HUES6 (cell line): Measurements from ENCODE around the gene SMARCA2.

Source experiments
- H3K27ac ChIP-seq: 2 replicates; pipeline ENCODE4 v1.7.0; 2013; ENCODE audit warnings: low read depth, mild to moderate bottlenecking, low read length, inconsistent platforms
- H3K27me3 ChIP-seq: 2 replicates; pipeline ENCODE4 v1.6.1; 2013; ENCODE audit warnings: low read length; ENCODE audit not compliant: control insufficient read depth, insufficient read depth
- H3K36me3 ChIP-seq: 2 replicates; pipeline ENCODE4 v1.6.1; 2013; ENCODE audit warnings: low read length; ENCODE audit not compliant: control insufficient read depth, insufficient read depth
- H3K4me1 ChIP-seq: 2 replicates; pipeline ENCODE4 v1.6.1; 2013; ENCODE audit warnings: low read length; ENCODE audit not compliant: control insufficient read depth, insufficient read depth
- H3K4me3 ChIP-seq: 2 replicates; pipeline ENCODE4 v1.5.1; 2013; ENCODE audit warnings: low read depth, low read length
- H3K9ac ChIP-seq: one replicate; pipeline ENCODE4 v1.6.1; 2013; ENCODE audit warnings: mild to moderate bottlenecking, low read length
- H3K9me3 ChIP-seq: 2 replicates; pipeline ENCODE4 v1.6.1; 2013; ENCODE audit warnings: low read depth, low read length; ENCODE audit not compliant: control insufficient read depth, insufficient read depth

Gene SMARCA2

GRCh38 chr9:2177121-2177520, 162.0 kb downstream of the SMARCA2 start:
- Histone ChIP-seq H3K27me3 (no peaks in the 10 kb centered on the region), H3K4me1 (peaks cover 30% of the 10 kb centered on the region), H3K27ac (no peak overlapping the region), H3K9me3 (no peaks in the 10 kb centered on the region), H3K36me3 (no peaks in the 10 kb centered on the region), H3K4me3 (no peak overlapping the region), H3K9ac (no peak overlapping the region)

- Histone ChIP-seq H3K36me3 (no peaks in the 10 kb centered on the region), H3K9ac (no peak overlapping the region), H3K9me3 (no peaks in the 10 kb centered on the region), H3K27me3 (no peaks in the 10 kb centered on the region), H3K27ac (no peak overlapping the region), H3K4me1 (peaks cover 31% of the 10 kb centered on the region), H3K4me3 (no peak overlapping the region)
Measured at GRCh38 chr9:2178034-2178734, 163.0 kb downstream of the SMARCA2 start.

GRCh38 chr9:2179567-2179966, 164.4 kb downstream of the SMARCA2 start:
- Histone ChIP-seq H3K4me3 (no peak overlapping the region), H3K27me3 (no peaks in the 10 kb centered on the region), H3K27ac (no peak overlapping the region), H3K36me3 (no peaks in the 10 kb centered on the region), H3K9ac (no peak overlapping the region), H3K4me1 (peaks cover 31% of the 10 kb centered on the region), H3K9me3 (no peaks in the 10 kb centered on the region)

GRCh38 chr9:2180154-2180553, 165.0 kb downstream of the SMARCA2 start:
- H3K36me3 ChIP-seq, result no peaks in the 10 kb centered on the region
- 0 out of 2 replicates have a peak overlapping the region, but pooled peaks have one; percentile 7 for H3K27ac ChIP-seq
- H3K4me1 ChIP-seq, result peaks cover 31% of the 10 kb centered on the region
- no peak overlapping the region for H3K4me3 ChIP-seq
- no peaks in the 10 kb centered on the region for H3K9me3 ChIP-seq
- H3K9ac ChIP-seq, result no peak overlapping the region
- H3K27me3 ChIP-seq, result no peaks in the 10 kb centered on the region

- Histone ChIP-seq H3K27ac (0 out of 2 replicates have a peak overlapping the region, but pooled peaks have one; percentile 7), H3K4me3 (no peak overlapping the region)
Measured at GRCh38 chr9:2180704-2181103, 165.6 kb downstream of the SMARCA2 start.

GRCh38 chr9:2181792-2182191, 166.6 kb downstream of the SMARCA2 start:
- Histone ChIP-seq H3K36me3 (no peaks in the 10 kb centered on the region), H3K4me3 (0 out of 2 replicates have a peak overlapping the region, but pooled peaks have one; percentile 28), H3K4me1 (peaks cover 31% of the 10 kb centered on the region), H3K27me3 (no peaks in the 10 kb centered on the region), H3K9me3 (no peaks in the 10 kb centered on the region), H3K9ac (no peak overlapping the region), H3K27ac (no peak overlapping the region)

More at GRCh38 chr9:2180704-2181103, 165.6 kb downstream of the SMARCA2 start:
- no peak overlapping the region for H3K9ac ChIP-seq
- H3K4me1 ChIP-seq, result peaks cover 31% of the 10 kb centered on the region
- no peaks in the 10 kb centered on the region for H3K9me3 ChIP-seq
- H3K36me3 ChIP-seq, result no peaks in the 10 kb centered on the region
- no peaks in the 10 kb centered on the region for H3K27me3 ChIP-seq

- Histone ChIP-seq H3K4me1 (no peaks in the 10 kb centered on the region), H3K4me3 (no peak overlapping the region), H3K27ac (no peak overlapping the region), H3K36me3 (0 out of 2 replicates have a peak, but pooled peaks cover 8% of the 10 kb centered on the region), H3K9ac (no peak overlapping the region), H3K27me3 (no peaks in the 10 kb centered on the region), H3K9me3 (0 out of 2 replicates have a peak, but pooled peaks cover 4% of the 10 kb centered on the region)
Measured at GRCh38 chr9:2190939-2191608, 175.9 kb downstream of the SMARCA2 start.

- H3K27ac ChIP-seq, result no peak overlapping the region
Measured at GRCh38 chr9:2191609-2191972, 176.4 kb downstream of the SMARCA2 start.

GRCh38 chr9:2192356-2192979, 177.3 kb downstream of the SMARCA2 start:
- Histone ChIP-seq H3K4me3 (no peak overlapping the region), H3K27ac (no peak overlapping the region), H3K9ac (no peak overlapping the region), H3K36me3 (0 out of 2 replicates have a peak, but pooled peaks cover 8% of the 10 kb centered on the region), H3K27me3 (no peaks in the 10 kb centered on the region), H3K9me3 (0 out of 2 replicates have a peak, but pooled peaks cover 4% of the 10 kb centered on the region), H3K4me1 (no peaks in the 10 kb centered on the region)

More at GRCh38 chr9:2191609-2191972, 176.4 kb downstream of the SMARCA2 start:
- Histone ChIP-seq H3K27me3 (no peaks in the 10 kb centered on the region), H3K9me3 (0 out of 2 replicates have a peak, but pooled peaks cover 4% of the 10 kb centered on the region), H3K4me1 (no peaks in the 10 kb centered on the region), H3K36me3 (0 out of 2 replicates have a peak, but pooled peaks cover 8% of the 10 kb centered on the region), H3K4me3 (no peak overlapping the region), H3K9ac (no peak overlapping the region)

GRCh38 chr9:2193552-2193951, 178.4 kb downstream of the SMARCA2 start:
- 0 out of 2 replicates have a peak, but pooled peaks cover 8% of the 10 kb centered on the region for H3K36me3 ChIP-seq
- no peak overlapping the region for H3K4me3 ChIP-seq
- H3K4me1 ChIP-seq, result no peaks in the 10 kb centered on the region
- 0 out of 2 replicates have a peak, but pooled peaks cover 4% of the 10 kb centered on the region for H3K9me3 ChIP-seq
- no peak overlapping the region for H3K27ac ChIP-seq
- no peaks in the 10 kb centered on the region for H3K27me3 ChIP-seq
- H3K9ac ChIP-seq, result no peak overlapping the region

- H3K36me3 ChIP-seq, result no peaks in the 10 kb centered on the region; the same call in 1 of the 2 replicates
- H3K9me3 ChIP-seq, result peaks cover 15% of the 10 kb centered on the region
- no peak overlapping the region for H3K9ac ChIP-seq
- no peak overlapping the region for H3K4me3 ChIP-seq
- no peak overlapping the region for H3K27ac ChIP-seq
- H3K4me1 ChIP-seq, result no peaks in the 10 kb centered on the region; the same call in 1 of the 2 replicates
- H3K27me3 ChIP-seq, result no peaks in the 10 kb centered on the region
Measured at GRCh38 chr9:2195211-2195610, 180.1 kb downstream of the SMARCA2 start.
